Measurements from ENCODE around the gene CBX8.

The CBX8 gene

GRCh38 chr17:79834565-79835469, 37.9 kb upstream of the CBX8 start:
- no peak overlapping the region; the same call in 1 of the 2 replicates for H3K27ac ChIP-seq (ENCODE audit: low read depth, low read length)
- 3% methylated on average over 61 of the region's 61 CpGs for WGBS
- no peaks in the 10 kb centered on the region for H3K36me3 ChIP-seq (ENCODE audit: insufficient read depth, low read length)
- no peak overlapping the region for H3K9ac ChIP-seq (ENCODE audit: low read depth, low read length)
- H3K4me3 ChIP-seq (ENCODE audit: low read length), result peak overlapping the region; percentile 24; the same call in 1 of the 2 replicates
- peaks cover 40% of the 10 kb centered on the region for H3K4me1 ChIP-seq (ENCODE audit: insufficient read depth, low read length)
- H3K9me3 ChIP-seq (ENCODE audit: insufficient read depth, low read depth, low read length), result no peaks in the 10 kb centered on the region
- peaks cover 90% of the 10 kb centered on the region for H3K27me3 ChIP-seq (ENCODE audit: insufficient read depth, low read length)

DNA sequence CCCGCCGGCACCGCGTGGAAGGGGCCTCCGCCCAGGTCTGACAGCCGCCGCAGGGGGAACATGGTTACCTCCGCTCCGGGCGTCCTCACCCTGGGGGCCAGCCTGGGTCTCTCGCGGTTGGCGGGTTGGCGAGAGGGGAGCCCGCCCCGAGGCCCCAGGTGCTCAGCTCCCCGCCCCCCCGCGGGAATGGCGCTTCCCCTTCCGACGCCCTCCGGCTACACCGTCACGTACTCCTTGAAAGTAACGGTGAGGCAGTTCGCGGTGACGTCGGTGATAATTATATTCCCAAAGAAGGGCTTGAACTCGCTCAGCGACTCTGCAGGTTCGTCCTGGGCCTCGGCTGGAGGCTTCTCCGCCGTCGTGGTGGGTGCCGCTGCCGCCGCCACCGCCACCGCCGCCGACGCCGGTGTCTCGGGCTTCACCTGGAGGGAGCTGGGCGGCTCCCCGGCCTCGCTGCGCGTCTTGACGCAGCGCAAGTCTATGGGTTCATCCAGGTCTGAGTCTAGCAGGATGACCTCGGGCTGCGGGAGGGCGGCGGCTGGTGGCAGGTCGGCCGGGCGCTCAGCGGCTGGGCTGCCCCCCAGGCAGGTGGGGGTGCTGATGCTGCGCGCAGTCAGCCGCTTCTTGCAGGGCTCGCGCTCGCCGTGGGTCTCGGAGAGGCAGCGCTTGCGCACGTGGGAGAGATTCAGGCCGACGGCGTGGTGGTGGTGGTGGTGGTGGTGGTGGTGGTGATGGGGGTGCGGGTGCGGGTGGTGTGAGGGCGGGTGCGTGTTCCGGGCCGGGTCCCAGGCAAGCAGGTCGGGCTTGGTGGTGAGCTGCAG, 37.1 kb upstream of the CBX8 start:
- H3K36me3 ChIP-seq (ENCODE audit: insufficient read depth, low read length), result no peaks in the 10 kb centered on the region
- no peak overlapping the region for H3K27ac ChIP-seq (ENCODE audit: low read depth, low read length)
- WGBS, result 4% methylated on average over 83 of the region's 83 CpGs
- H3K9ac ChIP-seq (ENCODE audit: low read depth, low read length), result no peak overlapping the region
- H3K27me3 ChIP-seq (ENCODE audit: insufficient read depth, low read length), result peaks cover 96% of the 10 kb centered on the region
- H3K4me3 ChIP-seq (ENCODE audit: low read length), result peak overlapping the region; percentile 24; the same call in 1 of the 2 replicates
- H3K4me1 ChIP-seq (ENCODE audit: insufficient read depth, low read length), result peaks cover 42% of the 10 kb centered on the region
- H3K9me3 ChIP-seq (ENCODE audit: insufficient read depth, low read depth, low read length), result no peaks in the 10 kb centered on the region

- Histone ChIP-seq H3K27me3 (ENCODE audit: insufficient read depth, low read length) (peaks cover 100% of the 10 kb centered on the region), H3K27ac (ENCODE audit: low read depth, low read length) (no peak overlapping the region), H3K9ac (ENCODE audit: low read depth, low read length) (no peak overlapping the region), H3K36me3 (ENCODE audit: insufficient read depth, low read length) (no peaks in the 10 kb centered on the region), H3K4me1 (ENCODE audit: insufficient read depth, low read length) (peaks cover 46% of the 10 kb centered on the region), H3K4me3 (ENCODE audit: low read length) (no peak overlapping the region), H3K9me3 (ENCODE audit: insufficient read depth, low read depth, low read length) (no peaks in the 10 kb centered on the region)
- WGBS, result no CpG with 5 or more reads among the region's 7 CpGs
These were observed 36.2 kb upstream of the CBX8 start for GRCh38 chr17:79833110-79833450.

DNA sequence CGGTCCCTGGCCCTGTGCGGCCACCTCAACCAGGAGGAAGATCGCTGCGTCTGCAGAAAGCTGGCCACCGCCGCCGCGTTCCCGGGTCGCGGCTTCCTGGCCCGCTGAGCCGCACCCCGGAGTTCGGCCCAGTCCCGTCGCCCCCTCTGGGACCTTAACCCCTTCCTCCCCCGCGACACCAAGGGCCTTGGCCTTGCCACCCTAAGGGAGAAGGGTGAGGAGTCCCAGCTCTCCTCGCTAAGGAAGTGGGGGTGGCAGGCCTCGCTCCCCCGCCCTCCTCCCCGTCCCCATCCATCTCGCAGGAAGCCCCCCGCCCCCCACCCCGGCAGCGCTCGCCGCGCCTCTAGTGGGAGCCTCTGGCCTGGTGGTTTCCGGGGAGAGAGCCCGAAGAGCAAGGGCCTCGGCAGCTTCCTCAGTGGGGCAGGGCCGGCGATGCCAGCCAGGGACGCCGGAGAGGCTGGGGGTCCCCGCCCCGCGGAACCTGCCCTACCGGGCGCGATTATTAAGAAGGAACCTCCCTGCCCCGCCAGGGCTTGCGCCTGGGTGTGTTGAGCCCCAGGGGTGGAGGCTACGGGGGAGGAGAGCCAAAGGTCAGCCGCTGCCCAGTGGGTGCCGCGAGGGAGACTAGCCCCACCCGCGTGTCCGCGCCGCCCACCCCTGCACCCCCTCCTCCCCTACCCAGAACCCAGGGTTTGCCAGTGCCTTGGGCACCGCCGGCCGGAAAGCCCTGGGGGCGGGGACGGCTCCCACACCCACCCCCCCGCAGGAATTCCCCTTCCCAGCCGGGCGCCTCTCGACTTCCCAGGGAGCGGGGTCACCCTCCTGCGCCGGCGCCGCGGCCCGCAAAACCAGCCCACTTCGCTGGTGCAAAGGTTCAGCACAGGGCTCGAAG, 35.6 kb upstream of the CBX8 start:
- Histone ChIP-seq H3K9me3 (ENCODE audit: insufficient read depth, low read depth, low read length) (no peaks in the 10 kb centered on the region), H3K27me3 (ENCODE audit: insufficient read depth, low read length) (peaks cover 97% of the 10 kb centered on the region), H3K4me1 (ENCODE audit: insufficient read depth, low read length) (peaks cover 41% of the 10 kb centered on the region), H3K9ac (ENCODE audit: low read depth, low read length) (no peak overlapping the region), H3K36me3 (ENCODE audit: insufficient read depth, low read length) (no peaks in the 10 kb centered on the region), H3K27ac (ENCODE audit: low read depth, low read length) (no peak overlapping the region), H3K4me3 (ENCODE audit: low read length) (peak overlapping the region; percentile 43)
- 1% methylated on average over 65 of the region's 72 CpGs for WGBS

GRCh38 chr17:79831265-79832217, 34.7 kb upstream of the CBX8 start:
- peaks cover 32% of the 10 kb centered on the region for H3K4me1 ChIP-seq (ENCODE audit: insufficient read depth, low read length)
- no peaks in the 10 kb centered on the region for H3K9me3 ChIP-seq (ENCODE audit: insufficient read depth, low read depth, low read length)
- no peak overlapping the region for H3K9ac ChIP-seq (ENCODE audit: low read depth, low read length)
- H3K27ac ChIP-seq (ENCODE audit: low read depth, low read length), result no peak overlapping the region
- peaks cover 97% of the 10 kb centered on the region for H3K27me3 ChIP-seq (ENCODE audit: insufficient read depth, low read length)
- H3K36me3 ChIP-seq (ENCODE audit: insufficient read depth, low read length), result no peaks in the 10 kb centered on the region
- H3K4me3 ChIP-seq (ENCODE audit: low read length), result peak overlapping the region; percentile 43
- WGBS, result 11% methylated on average over 30 of the region's 33 CpGs

GRCh38 chr17:79830763-79831264, 33.9 kb upstream of the CBX8 start:
- H3K27me3 ChIP-seq (ENCODE audit: insufficient read depth, low read length), result peaks cover 97% of the 10 kb centered on the region
- H3K27ac ChIP-seq (ENCODE audit: low read depth, low read length), result no peak overlapping the region
- no peaks in the 10 kb centered on the region for H3K36me3 ChIP-seq (ENCODE audit: insufficient read depth, low read length)
- H3K9me3 ChIP-seq (ENCODE audit: insufficient read depth, low read depth, low read length), result no peaks in the 10 kb centered on the region
- peaks cover 29% of the 10 kb centered on the region for H3K4me1 ChIP-seq (ENCODE audit: insufficient read depth, low read length)
- no peak overlapping the region for H3K4me3 ChIP-seq (ENCODE audit: low read length)
- WGBS, result 85% methylated on average over 8 of the region's 8 CpGs
- H3K9ac ChIP-seq (ENCODE audit: low read depth, low read length), result no peak overlapping the region

GRCh38 chr17:79830303-79830702, 33.4 kb upstream of the CBX8 start:
- no peak overlapping the region for H3K27ac ChIP-seq (ENCODE audit: low read depth, low read length)
- no peaks in the 10 kb centered on the region for H3K36me3 ChIP-seq (ENCODE audit: insufficient read depth, low read length)
- H3K9me3 ChIP-seq (ENCODE audit: insufficient read depth, low read depth, low read length), result no peaks in the 10 kb centered on the region
- peaks cover 28% of the 10 kb centered on the region for H3K4me1 ChIP-seq (ENCODE audit: insufficient read depth, low read length)
- 27% methylated on average over 8 of the region's 8 CpGs for WGBS
- no peak overlapping the region for H3K4me3 ChIP-seq (ENCODE audit: low read length)
- no peak overlapping the region for H3K9ac ChIP-seq (ENCODE audit: low read depth, low read length)
- peaks cover 97% of the 10 kb centered on the region for H3K27me3 ChIP-seq (ENCODE audit: insufficient read depth, low read length)

DNA sequence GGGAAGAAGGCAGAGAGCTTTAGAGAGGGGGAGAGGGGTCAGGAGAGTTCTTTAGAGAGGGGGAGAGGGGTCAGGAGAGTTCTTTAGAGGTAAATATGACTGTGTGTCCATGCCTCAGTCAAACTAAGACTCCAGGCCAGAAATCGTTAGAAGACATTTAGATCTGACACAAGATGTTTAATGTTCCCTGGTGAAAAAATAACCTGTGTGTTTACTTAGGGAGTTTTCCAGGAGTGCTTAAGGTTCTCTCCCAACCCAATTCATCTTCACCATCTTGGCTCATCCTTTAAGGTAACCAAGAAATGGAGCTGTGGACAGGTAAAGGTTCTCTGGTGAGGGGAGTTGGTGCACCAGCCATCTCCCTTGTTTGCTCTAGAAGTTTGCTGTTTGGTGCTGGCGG, 32.6 kb upstream of the CBX8 start:
- no peak overlapping the region for H3K4me3 ChIP-seq (ENCODE audit: low read length)
- H3K9ac ChIP-seq (ENCODE audit: low read depth, low read length), result no peak overlapping the region
- no peak overlapping the region for H3K27ac ChIP-seq (ENCODE audit: low read depth, low read length)
- 88% methylated on average over 2 of the region's 2 CpGs for whole genome bisulfite sequencing
- H3K27me3 ChIP-seq (ENCODE audit: insufficient read depth, low read length), result peaks cover 97% of the 10 kb centered on the region
- H3K36me3 ChIP-seq (ENCODE audit: insufficient read depth, low read length), result no peaks in the 10 kb centered on the region
- no peaks in the 10 kb centered on the region for H3K9me3 ChIP-seq (ENCODE audit: insufficient read depth, low read depth, low read length)
- H3K4me1 ChIP-seq (ENCODE audit: insufficient read depth, low read length), result peaks cover 25% of the 10 kb centered on the region

GRCh38 chr17:79829004-79829403, 32.1 kb upstream of the CBX8 start:
- WGBS, result 91% methylated on average over 2 of the region's 2 CpGs
- Histone ChIP-seq H3K27me3 (ENCODE audit: insufficient read depth, low read length) (peaks cover 97% of the 10 kb centered on the region), H3K9me3 (ENCODE audit: insufficient read depth, low read depth, low read length) (no peaks in the 10 kb centered on the region), H3K9ac (ENCODE audit: low read depth, low read length) (no peak overlapping the region), H3K4me1 (ENCODE audit: insufficient read depth, low read length) (peaks cover 25% of the 10 kb centered on the region), H3K27ac (ENCODE audit: low read depth, low read length) (no peak overlapping the region), H3K36me3 (ENCODE audit: insufficient read depth, low read length) (no peaks in the 10 kb centered on the region), H3K4me3 (ENCODE audit: low read length) (no peak overlapping the region)

Measured in HUES64 (cell line).